C4-2B (cell line): Measurements from ENCODE around the gene TJP3.

Source experiments
- ZFX ChIP-seq: fragments of 450-650 bp; IDR thresholded peaks from 2 replicates; pipeline ENCODE4 v1.6.1; 2017
- TF ChIP-seq, protein P1 (sequence below): fragments of 450-650 bp; conservative IDR thresholded peaks from 2 replicates; pipeline ENCODE4 v1.5.1; 2017; ENCODE audit warnings: mild to moderate bottlenecking

DNA sequence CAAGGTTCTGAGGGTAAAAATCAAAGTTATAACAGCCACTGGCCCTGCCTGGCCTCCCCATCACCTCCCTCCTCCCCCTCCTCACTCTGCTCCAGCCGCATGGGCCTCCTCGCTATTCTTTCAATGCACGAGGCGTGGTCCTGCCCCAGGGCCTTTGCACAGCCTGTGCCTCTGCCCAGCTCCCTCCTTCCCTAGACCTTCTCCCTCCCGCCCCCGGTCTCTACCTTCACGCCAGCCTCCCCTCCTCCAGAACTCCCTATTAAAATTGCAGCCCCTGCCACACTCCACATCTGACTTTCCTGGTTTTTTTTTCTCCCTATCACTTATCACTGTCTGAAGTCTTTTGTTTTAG lies 60.5 kb downstream of the TJP3 start:
- TF ChIP-seq, protein P1, sequence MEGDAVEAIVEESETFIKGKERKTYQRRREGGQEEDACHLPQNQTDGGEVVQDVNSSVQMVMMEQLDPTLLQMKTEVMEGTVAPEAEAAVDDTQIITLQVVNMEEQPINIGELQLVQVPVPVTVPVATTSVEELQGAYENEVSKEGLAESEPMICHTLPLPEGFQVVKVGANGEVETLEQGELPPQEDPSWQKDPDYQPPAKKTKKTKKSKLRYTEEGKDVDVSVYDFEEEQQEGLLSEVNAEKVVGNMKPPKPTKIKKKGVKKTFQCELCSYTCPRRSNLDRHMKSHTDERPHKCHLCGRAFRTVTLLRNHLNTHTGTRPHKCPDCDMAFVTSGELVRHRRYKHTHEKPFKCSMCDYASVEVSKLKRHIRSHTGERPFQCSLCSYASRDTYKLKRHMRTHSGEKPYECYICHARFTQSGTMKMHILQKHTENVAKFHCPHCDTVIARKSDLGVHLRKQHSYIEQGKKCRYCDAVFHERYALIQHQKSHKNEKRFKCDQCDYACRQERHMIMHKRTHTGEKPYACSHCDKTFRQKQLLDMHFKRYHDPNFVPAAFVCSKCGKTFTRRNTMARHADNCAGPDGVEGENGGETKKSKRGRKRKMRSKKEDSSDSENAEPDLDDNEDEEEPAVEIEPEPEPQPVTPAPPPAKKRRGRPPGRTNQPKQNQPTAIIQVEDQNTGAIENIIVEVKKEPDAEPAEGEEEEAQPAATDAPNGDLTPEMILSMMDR: no peak
- TF ChIP-seq ZFX: no peak
